Astrocyte (in vitro differentiated cells and primary cell): Measurements from ENCODE around the gene RNF175. TPM values are rescaled to one million over a fixed set of nuclear protein-coding genes. Genes with fewer than 3 reads are reported as not detected.

Experiments used
- DNase-seq: peaks from one replicate; pipeline ENCODE4 v3.0.0-alpha.2; 2010; ENCODE audit warnings: low read depth
- FAIRE-seq: peaks from 2 replicates; lab custom pipeline; 2011; peaks lifted over from hg19 to GRCh38; lab: Jason Lieb, UNC
- H2AFZ ChIP-seq: 2 replicates; pipeline ENCODE4 v1.6.0; 2012; ENCODE audit warnings: low read depth, low read length, inconsistent platforms
- H3K27ac ChIP-seq: 2 replicates; pipeline ENCODE4 v1.5.1; 2011; ENCODE audit warnings: low read depth, low read length, inconsistent platforms
- H3K27me3 ChIP-seq: 2 replicates; pipeline ENCODE4 v1.6.0; 2011; ENCODE audit warnings: low read length, inconsistent platforms; ENCODE audit not compliant: insufficient read depth
- H3K36me3 ChIP-seq: 2 replicates; pipeline ENCODE4 v1.5.1; 2011; ENCODE audit warnings: low read length, inconsistent platforms; ENCODE audit not compliant: insufficient read depth
- H3K4me1 ChIP-seq: 2 replicates; pipeline ENCODE4 v1.5.1; 2011; ENCODE audit warnings: low read length, inconsistent platforms; ENCODE audit not compliant: insufficient read depth
- H3K4me2 ChIP-seq: 2 replicates; pipeline ENCODE4 v1.6.0; 2012; ENCODE audit warnings: low read length, inconsistent platforms
- H3K4me3 ChIP-seq: 2 replicates; pipeline ENCODE4 v1.5.1; 2011; ENCODE audit warnings: low read depth, mild to moderate bottlenecking, low read length, inconsistent platforms; ENCODE audit not compliant: insufficient read depth
- H3K79me2 ChIP-seq: 2 replicates; pipeline ENCODE4 v1.6.0; 2012; ENCODE audit warnings: mild to moderate bottlenecking, low read length, inconsistent platforms; ENCODE audit not compliant: insufficient read depth
- H3K9ac ChIP-seq: 2 replicates; pipeline ENCODE4 v1.6.0; 2012; ENCODE audit warnings: mild to moderate bottlenecking, low read length, inconsistent platforms
- H3K9me3 ChIP-seq: 2 replicates; pipeline ENCODE4 v1.5.1; 2012; ENCODE audit warnings: low read depth, mild to moderate bottlenecking, low read length, inconsistent platforms; ENCODE audit not compliant: insufficient read depth
- H4K20me1 ChIP-seq: 2 replicates; pipeline ENCODE4 v1.6.0; 2012; ENCODE audit warnings: low read length, inconsistent platforms; ENCODE audit not compliant: insufficient read depth
- H3K27ac Mint-ChIP-seq: one replicate; pipeline ENCODE4 v1.8.0; 2021; ENCODE audit warnings: mild to moderate bottlenecking, mixed read lengths; ENCODE audit not compliant: unreplicated experiment
- H3K27me3 Mint-ChIP-seq: one replicate; pipeline ENCODE4 v1.8.0; 2021; ENCODE audit warnings: low read depth, mixed read lengths; ENCODE audit not compliant: unreplicated experiment
- H3K36me3 Mint-ChIP-seq: one replicate; pipeline ENCODE4 v1.8.0; 2021; ENCODE audit warnings: low read depth, mixed read lengths; ENCODE audit not compliant: unreplicated experiment
- H3K4me1 Mint-ChIP-seq: one replicate; pipeline ENCODE4 v1.8.0; 2021; ENCODE audit warnings: low read depth, mixed read lengths; ENCODE audit not compliant: unreplicated experiment
- H3K4me3 Mint-ChIP-seq: one replicate; pipeline ENCODE4 v1.8.0; 2021; ENCODE audit warnings: mild to moderate bottlenecking, moderate library complexity, mixed read lengths; ENCODE audit not compliant: unreplicated experiment
- H3K9me3 Mint-ChIP-seq: one replicate; pipeline ENCODE4 v1.8.0; 2021; ENCODE audit warnings: mild to moderate bottlenecking, mixed read lengths; ENCODE audit not compliant: unreplicated experiment
- CTCF ChIP-seq: IDR thresholded peaks from 2 replicates; pipeline ENCODE4 v1.5.1; 2011; ENCODE audit warnings: low read depth, mild to moderate bottlenecking, inconsistent platforms, low read length, moderate library complexity; ENCODE audit not compliant: insufficient read depth
- EZH2 ChIP-seq: IDR thresholded peaks from 2 replicates; pipeline ENCODE4 v1.6.1; 2012; ENCODE audit warnings: mild to moderate bottlenecking, low read length, inconsistent platforms; ENCODE audit not compliant: insufficient read depth
- total RNA-seq: library from RNA; stranded (reverse); gene quantifications from 2 replicates; pipeline ENCODE4 v1.2.1, GENCODE V29; 2021

The RNF175 gene
- total RNA-seq, 1 donor from 2014 or later = 1.0 TPM

- no peak overlapping the region for H3K27ac ChIP-seq
- no peaks in the 10 kb centered on the region for H3K9me3 Mint-ChIP-seq
- no peak overlapping the region for H3K4me2 ChIP-seq
- H3K27me3 Mint-ChIP-seq = peaks cover 10% of the 10 kb centered on the region
- H3K9me3 ChIP-seq = no peaks in the 10 kb centered on the region
- no peaks in the 10 kb centered on the region for H4K20me1 ChIP-seq
- H3K4me1 Mint-ChIP-seq = peaks cover 9% of the 10 kb centered on the region
- TF ChIP-seq EZH2 (no peak), CTCF (no peak)
- no peak overlapping the region for H3K9ac ChIP-seq
- H3K4me3 ChIP-seq = no peak overlapping the region
- DNase-seq (no peak), FAIRE-seq (no peak)
- H3K36me3 Mint-ChIP-seq = no peaks in the 10 kb centered on the region
- H3K27ac Mint-ChIP-seq = no peak overlapping the region
- no peak overlapping the region for H2AFZ ChIP-seq
- H3K79me2 ChIP-seq = no peaks in the 10 kb centered on the region
- no peaks in the 10 kb centered on the region for H3K4me1 ChIP-seq
- H3K4me3 Mint-ChIP-seq = no peak overlapping the region
- H3K27me3 ChIP-seq = peaks cover 9% of the 10 kb centered on the region
- H3K36me3 ChIP-seq = no peaks in the 10 kb centered on the region
These were observed 39.9 kb upstream of the RNF175 start for GRCh38 chr4:153799694-153800074.

GRCh38 chr4:153798901-153799693 is 39.3 kb upstream of the RNF175 start:
- FAIRE-seq = no peak
- no peaks in the 10 kb centered on the region for H3K4me1 ChIP-seq
- H3K9ac ChIP-seq = no peak overlapping the region
- Mint-ChIP-seq H3K27ac (no peak overlapping the region), H3K36me3 (no peaks in the 10 kb centered on the region), H3K27me3 (peaks cover 12% of the 10 kb centered on the region), H3K9me3 (no peaks in the 10 kb centered on the region), H3K4me3 (no peak overlapping the region), H3K4me1 (peaks cover 3% of the 10 kb centered on the region)
- H3K4me3 ChIP-seq = no peak overlapping the region
- no peaks in the 10 kb centered on the region for H3K36me3 ChIP-seq
- no peak overlapping the region for H2AFZ ChIP-seq
- TF ChIP-seq CTCF = no peak
- no peak for TF ChIP-seq EZH2
- no peak overlapping the region for H3K4me2 ChIP-seq
- peaks cover 14% of the 10 kb centered on the region for H3K27me3 ChIP-seq
- no peak overlapping the region for H3K27ac ChIP-seq
- H3K9me3 ChIP-seq = no peaks in the 10 kb centered on the region
- no peaks in the 10 kb centered on the region for H3K79me2 ChIP-seq
- DNase-seq = no peak
- no peaks in the 10 kb centered on the region for H4K20me1 ChIP-seq

- H3K36me3 ChIP-seq = no peaks in the 10 kb centered on the region
- H3K79me2 ChIP-seq = no peaks in the 10 kb centered on the region
- Mint-ChIP-seq H3K9me3 (no peaks in the 10 kb centered on the region), H3K4me3 (no peak overlapping the region), H3K36me3 (no peaks in the 10 kb centered on the region), H3K4me1 (peaks cover 6% of the 10 kb centered on the region), H3K27me3 (peaks cover 14% of the 10 kb centered on the region), H3K27ac (no peak overlapping the region)
- H3K27ac ChIP-seq = no peak overlapping the region
- no peak overlapping the region for H3K4me2 ChIP-seq
- H3K9ac ChIP-seq = no peak overlapping the region
- peaks cover 20% of the 10 kb centered on the region for H3K27me3 ChIP-seq
- no peaks in the 10 kb centered on the region for H4K20me1 ChIP-seq
- no peaks in the 10 kb centered on the region for H3K9me3 ChIP-seq
- no peak overlapping the region for H3K4me3 ChIP-seq
- TF ChIP-seq CTCF = no peak
- TF ChIP-seq EZH2 = no peak
- no peak overlapping the region for H2AFZ ChIP-seq
- DNase-seq (no peak), FAIRE-seq (no peak)
- H3K4me1 ChIP-seq = no peaks in the 10 kb centered on the region
These were observed 38.6 kb upstream of the RNF175 start for GRCh38 chr4:153798420-153798819.
